NCI-H1417 (cell line): Measurements from ENCODE around the gene ZNF785.
"Not testable (repeated sequence)": the region's sequence is repeated elsewhere in the genome, so short reads cannot be mapped to it uniquely, and the experiment has no call there.

Experiments used
- DNase-seq, 3 experiments: peaks; one replicate each; lab custom pipeline; 2025; lab: John Stamatoyannopoulos, UW

The ZNF785 gene

DNA sequence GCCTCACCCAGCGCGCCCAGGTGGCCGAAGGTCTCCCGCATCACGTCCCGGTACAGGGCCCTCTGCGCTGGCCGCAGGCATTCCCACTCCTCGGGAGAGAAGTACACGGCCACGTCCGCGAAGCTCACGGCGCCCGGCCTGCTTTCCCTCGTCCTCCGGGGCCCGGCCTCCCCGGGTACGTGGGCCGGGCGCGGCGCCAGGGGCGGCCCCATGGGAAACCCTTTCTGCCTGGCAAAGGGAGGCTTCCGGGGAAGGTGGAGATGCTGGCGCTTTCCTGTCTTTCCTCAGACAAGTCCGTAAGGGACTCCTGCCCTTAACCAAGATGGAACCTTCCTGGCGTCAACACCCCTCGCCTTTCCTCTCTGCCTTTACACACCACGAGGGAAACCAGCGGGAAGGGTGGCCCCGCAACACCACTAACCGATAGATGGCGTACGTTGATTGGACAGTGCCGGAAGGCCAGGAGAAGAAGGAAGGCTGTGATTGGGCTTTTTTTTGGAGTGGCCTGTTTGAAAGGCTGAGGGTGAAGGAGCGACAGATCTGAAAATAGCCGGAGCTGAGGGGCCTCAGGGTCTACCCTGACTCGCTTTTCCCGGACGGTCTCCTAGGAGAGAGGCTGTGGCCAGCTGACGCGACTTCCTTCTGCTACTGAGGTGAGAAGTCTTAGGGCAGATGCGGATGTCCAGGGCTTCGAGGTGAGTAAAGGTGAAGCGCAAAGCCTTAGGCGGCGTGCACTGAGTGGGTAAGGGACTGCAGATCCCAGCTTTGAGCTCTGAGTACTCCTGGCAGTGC, at the start of gene ZNF785:
Gene ZNF785 (minus strand): TSS at position 298 of the 792 bp plus-strand sequence. CDS start 86 bp downstream, at position 212.
- peak; percentile 92 to 99 (median 99) for DNase-seq

DNA sequence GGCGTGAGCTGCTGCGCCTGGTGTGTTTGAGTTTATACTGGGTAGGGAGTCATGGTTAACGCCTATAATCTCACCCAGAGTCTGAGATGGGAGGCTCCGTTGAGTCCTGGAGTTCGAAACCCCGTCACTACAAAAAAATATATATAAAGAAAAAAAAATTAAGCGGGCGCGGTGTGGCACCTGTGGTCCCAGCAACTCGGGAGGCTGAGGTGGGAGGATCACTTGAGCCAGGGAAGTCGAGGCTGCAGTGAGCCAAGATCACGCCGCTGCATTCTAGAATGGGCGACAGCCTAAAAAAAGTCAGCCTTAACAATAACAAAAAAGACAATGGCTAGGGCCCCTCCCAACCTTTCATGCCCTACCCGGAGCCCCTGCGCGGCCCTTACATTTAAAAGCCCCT, 48.0 kb upstream of the ZNF785 start:
- DNase-seq = no peak

DNA sequence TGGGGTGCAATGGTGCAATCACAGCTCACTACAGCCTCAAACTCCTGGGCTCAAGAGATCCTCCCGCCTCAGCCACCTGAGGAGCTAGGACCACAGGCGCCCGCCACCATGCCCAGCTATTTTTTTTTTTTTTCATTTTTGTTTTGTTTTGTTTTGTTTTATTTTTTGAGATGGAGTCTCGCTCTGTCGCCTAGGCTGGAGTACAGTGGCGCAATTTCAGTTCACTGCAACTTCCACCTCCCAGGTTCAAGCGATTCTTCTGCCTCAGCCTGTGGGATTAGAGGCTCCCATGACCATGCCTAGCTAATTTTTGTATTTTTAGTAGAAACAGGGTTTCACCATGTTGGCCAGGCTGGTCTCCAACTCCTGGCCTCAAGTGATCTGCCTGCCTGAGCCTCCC, 47.0 kb upstream of the ZNF785 start:
- not testable (repeated sequence) for DNase-seq

DNA sequence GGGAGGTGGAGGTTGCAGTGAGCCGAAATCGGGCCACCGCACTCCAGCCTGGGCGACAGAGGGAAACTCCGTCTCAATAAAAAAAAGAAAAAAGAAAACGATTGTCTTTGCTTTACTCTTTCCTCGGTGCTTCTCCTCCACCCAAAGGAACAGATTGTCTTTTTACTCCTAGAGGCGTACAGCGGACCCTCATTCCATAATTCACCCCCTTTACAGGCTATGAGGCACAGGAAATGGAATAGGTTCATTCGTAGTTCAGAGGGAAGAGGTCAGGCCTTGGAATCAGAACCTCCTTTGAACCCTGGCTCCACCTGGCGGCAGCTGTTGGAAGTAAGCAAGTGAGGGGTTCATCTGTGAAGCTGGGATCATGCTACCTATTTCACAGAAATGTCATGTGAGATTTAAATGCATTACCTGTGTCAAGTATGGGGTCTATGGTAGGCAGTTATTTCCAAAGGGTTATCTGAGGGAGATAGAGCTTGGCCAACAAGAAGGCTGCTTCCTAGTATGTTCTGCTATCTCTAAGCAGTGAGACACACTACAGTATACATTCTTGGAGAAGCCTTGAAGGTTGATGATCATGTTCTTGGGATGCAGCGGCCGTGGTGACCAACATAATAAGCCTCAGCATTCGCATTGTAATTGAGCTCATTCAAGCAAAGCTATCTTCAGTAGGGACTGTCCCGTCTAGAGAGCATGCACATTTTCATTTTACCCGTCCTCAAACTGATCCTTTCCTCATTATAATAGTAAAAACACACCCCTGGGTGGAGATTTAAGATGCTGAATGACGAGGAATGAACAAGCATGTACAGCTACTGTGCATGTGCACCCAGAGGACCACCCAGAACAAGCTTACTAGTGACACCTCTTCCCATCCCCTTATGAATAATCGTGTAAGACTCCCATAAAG, 43.4 kb upstream of the ZNF785 start:
- DNase-seq = peak; percentile 65 to 90 (median 66)

- no peak for DNase-seq
These were observed 40.7 kb upstream of the ZNF785 start for GRCh38 chr16:30626236-30626635.

GRCh38 chr16:30623536-30624283, 38.2 kb upstream of the ZNF785 start:
- DNase-seq = no peak

DNA sequence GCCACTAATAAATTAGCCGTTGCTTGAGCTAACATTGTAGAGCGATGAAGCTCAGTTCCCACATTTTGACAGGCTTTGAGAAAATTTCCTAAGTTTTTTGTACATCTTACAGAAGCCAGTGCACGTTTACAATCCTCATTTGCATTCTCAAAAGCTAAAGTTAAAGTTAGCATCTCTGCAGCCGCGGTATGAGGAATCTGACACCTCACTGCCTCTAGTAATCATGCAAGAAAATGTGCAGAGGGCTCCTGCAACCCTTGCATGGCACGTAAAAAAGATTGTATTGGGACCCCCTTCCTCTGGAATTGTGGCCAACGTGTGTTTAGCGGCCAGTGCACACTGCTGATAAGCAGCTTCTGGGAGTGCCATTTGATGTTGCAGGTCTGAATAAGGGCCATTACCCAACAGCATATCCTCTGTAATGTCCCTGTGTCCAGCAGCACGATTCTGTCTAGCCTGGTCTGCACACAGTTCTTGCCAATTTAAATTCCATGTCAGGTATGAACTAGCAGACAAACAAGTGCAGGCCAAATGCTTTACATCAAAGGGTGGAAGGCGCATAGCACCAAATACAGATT, 37.0 kb upstream of the ZNF785 start:
- DNase-seq = no peak

GRCh38 chr16:30621765-30622164, 36.3 kb upstream of the ZNF785 start:
- DNase-seq = no peak

GRCh38 chr16:30620169-30620568, 34.7 kb upstream of the ZNF785 start:
- peak in 1 of 3 experiments; percentile 5 for DNase-seq

- no peak for DNase-seq
These were observed 34.1 kb upstream of the ZNF785 start for GRCh38 chr16:30619638-30620037.

- DNase-seq = no peak
These were observed 33.7 kb upstream of the ZNF785 start for GRCh38 chr16:30619202-30619601.

DNA sequence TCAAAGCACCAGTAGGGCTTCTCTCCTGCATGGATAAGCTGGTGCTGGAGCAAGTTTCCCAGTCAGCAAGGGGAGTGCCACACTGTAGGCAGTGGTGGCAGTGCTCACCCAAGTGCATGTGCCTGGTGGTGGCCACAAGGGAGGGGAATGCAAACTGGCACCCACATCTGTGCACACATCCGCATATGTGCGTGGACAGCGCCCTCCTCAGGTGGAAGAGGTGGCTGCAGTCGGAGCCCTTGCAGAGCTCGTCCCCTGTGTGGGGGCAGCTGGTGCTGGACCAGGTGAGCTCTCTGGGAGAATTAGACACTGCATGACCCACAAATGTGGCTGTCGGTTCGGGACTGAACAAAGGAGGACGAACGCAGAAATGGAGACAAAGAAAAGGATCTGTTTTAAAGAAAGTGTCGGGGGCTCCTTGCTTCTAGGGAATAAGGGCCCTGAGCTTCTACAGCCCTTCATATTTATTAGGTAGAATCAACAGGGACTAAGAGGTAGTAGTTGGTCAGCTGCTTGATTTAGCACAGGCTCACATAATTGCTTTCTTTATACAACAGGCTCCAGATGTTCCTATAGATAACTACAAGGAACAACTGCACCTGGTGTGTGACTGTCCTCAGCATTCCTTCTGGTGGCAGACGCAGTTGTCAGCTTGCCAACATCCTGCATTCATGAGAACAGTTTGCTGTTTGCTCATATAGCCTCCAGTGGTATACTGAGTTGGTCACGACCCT, 30.0 kb upstream of the ZNF785 start:
- peak in 2 of 3 experiments; percentile 13 to 73 for DNase-seq

DNA sequence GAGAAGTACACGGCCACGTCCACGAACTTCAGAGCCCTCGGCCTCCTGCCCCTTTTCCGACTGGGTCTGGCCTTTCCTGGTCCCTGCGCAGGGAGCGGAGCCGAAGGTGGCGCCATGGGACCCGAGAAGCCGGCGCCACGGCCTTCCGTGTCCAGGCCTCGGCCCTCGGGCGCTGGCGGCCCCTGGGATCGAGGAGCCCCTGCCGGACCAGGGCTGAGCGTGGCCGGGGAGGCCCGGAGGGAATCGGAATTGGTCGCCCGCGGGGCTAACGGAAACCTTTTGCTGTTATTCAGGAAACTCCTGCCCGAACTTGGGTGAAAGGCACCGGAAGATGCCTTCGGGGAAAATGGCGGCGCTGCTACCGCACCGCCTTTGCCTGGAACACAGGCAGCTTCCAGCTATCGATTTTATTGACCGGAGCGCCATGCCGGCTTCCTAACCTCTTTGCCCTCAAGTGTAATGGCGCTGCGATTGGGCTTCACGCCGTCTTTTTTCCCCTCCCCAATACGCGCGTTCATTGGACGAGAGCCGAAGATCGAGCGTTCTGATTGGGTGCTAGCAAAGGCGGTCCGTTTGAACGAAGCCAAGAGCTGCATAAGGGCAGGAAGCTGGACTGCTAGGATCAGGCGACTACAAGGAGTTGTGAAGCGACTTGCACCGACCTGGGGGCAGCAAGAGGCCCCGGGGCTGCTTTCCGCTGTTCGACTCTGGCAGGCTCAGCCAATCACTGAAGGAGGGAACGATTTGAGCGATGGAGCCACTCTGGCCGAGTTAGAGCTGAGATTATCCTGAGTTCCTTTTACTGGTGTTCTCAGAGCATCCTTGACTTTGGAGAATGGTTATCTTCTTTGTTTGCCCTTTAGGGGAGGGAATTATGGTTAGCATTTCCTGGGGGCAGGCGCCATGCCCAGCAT, 24.7 kb upstream of the ZNF785 start, which contains the start of gene ZNF689:
Gene ZNF689 (minus strand): TSS at position 464 of the 914 bp plus-strand sequence. CDS start 348 bp downstream, at position 116.
- DNase-seq = peak; percentile 95 to 99 (median 97)

- DNase-seq = peak in 2 of 3 experiments; percentile 80 to 87
These were observed 23.8 kb upstream of the ZNF785 start for GRCh38 chr16:30609002-30609925.

DNA sequence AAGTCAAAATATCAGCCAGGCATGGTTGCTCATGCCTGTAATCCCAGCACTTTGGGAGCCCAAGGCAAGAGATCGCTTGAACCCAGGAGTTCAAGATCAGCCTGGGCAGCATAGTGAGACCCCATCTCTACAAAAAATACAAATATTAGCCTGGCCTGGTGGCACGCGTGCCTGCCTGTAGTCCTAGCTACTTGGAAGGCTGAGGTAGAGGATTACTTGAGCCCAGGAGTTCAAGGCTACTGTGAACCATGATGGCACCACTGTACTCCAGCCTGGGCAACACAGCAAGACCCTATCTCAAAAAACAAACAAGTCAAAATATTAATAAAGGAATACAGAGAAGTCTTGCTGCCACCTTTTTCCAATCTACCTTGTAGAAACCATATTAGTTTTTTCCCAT, 20.5 kb upstream of the ZNF785 start:
- DNase-seq = no peak

GRCh38 chr16:30605158-30605557, 19.7 kb upstream of the ZNF785 start:
- DNase-seq = no peak

GRCh38 chr16:30604316-30604947, 18.9 kb upstream of the ZNF785 start:
- no peak for DNase-seq

- DNase-seq = no peak
These were observed 18.4 kb upstream of the ZNF785 start for GRCh38 chr16:30603945-30604315.
